WTC11 (cell line): ENCODE results near the gene SORCS2. TPM values are rescaled to one million over a fixed set of nuclear protein-coding genes. Genes with fewer than 3 reads are reported as not detected.
A peak's percentile ranks its signal among the peaks of the same experiment; 100 is the strongest.

Experiments used
- ATAC-seq: fragments of 200-7000 bp; cut with Tn5 transposase; 2 replicates; pipeline ENCODE4 v1.10.0; 2021; ENCODE audit warnings: mild to moderate bottlenecking, moderate library complexity
- CTCF ChIA-PET: fragments of 300-600 bp; sonication (Branson Sonifier 250); formaldehyde crosslinking; loops from one replicate; lab custom pipeline; 2021; ENCODE audit warnings: antibody characterized with exemption; lab: Charles Lee
- POLR2A ChIA-PET: fragments of 350-600 bp; sonication (Branson Sonifier 250); formaldehyde crosslinking; loops from one replicate; lab custom pipeline; 2021; ENCODE audit warnings: antibody characterized with exemption; lab: Charles Lee
- DNase-seq: peaks from one replicate; pipeline ENCODE4 v3.0.0; 2021; ENCODE audit warnings: low spot score
- H3K27ac Mint-ChIP-seq: 2 replicates; pipeline ENCODE4 v1.8.0; 2021; ENCODE audit warnings: mixed read lengths
- H3K27me3 Mint-ChIP-seq: 2 replicates; pipeline ENCODE4 v1.8.0; 2021; ENCODE audit warnings: low read depth, mild to moderate bottlenecking, moderate library complexity, mixed read lengths
- H3K36me3 Mint-ChIP-seq: 2 replicates; pipeline ENCODE4 v1.8.0; 2021; ENCODE audit warnings: mixed read lengths
- H3K4me1 Mint-ChIP-seq: 2 replicates; pipeline ENCODE4 v1.8.0; 2022; ENCODE audit warnings: mixed read lengths
- H3K4me3 Mint-ChIP-seq: 2 replicates; pipeline ENCODE4 v1.8.0; 2021; ENCODE audit warnings: mild to moderate bottlenecking, moderate library complexity, mixed read lengths
- H3K9me3 Mint-ChIP-seq: 2 replicates; pipeline ENCODE4 v1.8.0; 2021; ENCODE audit warnings: mixed read lengths
- CREB1 ChIP-seq: sonication (generic); formaldehyde crosslinking; IDR thresholded peaks from 2 replicates; pipeline ENCODE4 v1.8.0; 2023; ENCODE audit warnings: mild to moderate bottlenecking, missing genetic modification reagents
- ESRRA ChIP-seq: sonication (generic); formaldehyde crosslinking; IDR thresholded peaks from 2 replicates; pipeline ENCODE4 v1.8.1; 2022; ENCODE audit warnings: mild to moderate bottlenecking, missing genetic modification reagents, borderline replicate concordance
- ETV6 ChIP-seq: sonication (generic); formaldehyde crosslinking; IDR thresholded peaks from 2 replicates; pipeline ENCODE4 v1.8.1; 2022; ENCODE audit warnings: mild to moderate bottlenecking, missing genetic modification reagents
- FOXP1 ChIP-seq: sonication (generic); formaldehyde crosslinking; IDR thresholded peaks from 2 replicates; pipeline ENCODE4 v1.8.0; 2022; ENCODE audit warnings: missing genetic modification reagents, mild to moderate bottlenecking, moderate library complexity, borderline replicate concordance
- FOXP4 ChIP-seq: sonication (generic); formaldehyde crosslinking; IDR thresholded peaks from 2 replicates; pipeline ENCODE4 v1.8.0; 2022; ENCODE audit warnings: mild to moderate bottlenecking, missing genetic modification reagents
- GRHL2 ChIP-seq: fragments of 250-450 bp; sonication (Bioruptor Pico); IDR thresholded peaks from 2 replicates; pipeline ENCODE4 v1.8.0; 2022; ENCODE audit warnings: mild to moderate bottlenecking, moderate library complexity; ENCODE audit not compliant: insufficient replicate concordance, severe bottlenecking
- MXD4 ChIP-seq: fragments of 250-450 bp; sonication (Bioruptor Pico); IDR thresholded peaks from 2 replicates; pipeline ENCODE4 v1.8.0; 2021; ENCODE audit warnings: mild to moderate bottlenecking, moderate library complexity, borderline replicate concordance
- NFE2L1 ChIP-seq: sonication (generic); formaldehyde crosslinking; IDR thresholded peaks from 2 replicates; pipeline ENCODE4 v1.8.1; 2023; ENCODE audit warnings: missing genetic modification reagents
- NFYB ChIP-seq: sonication (generic); formaldehyde crosslinking; conservative IDR thresholded peaks from 2 replicates; pipeline ENCODE4 v1.8.0; 2022; ENCODE audit warnings: low read depth, missing genetic modification reagents
- NR1H2 ChIP-seq: sonication (generic); formaldehyde crosslinking; IDR thresholded peaks from 2 replicates; pipeline ENCODE4 v1.9.0; 2021; ENCODE audit warnings: mild to moderate bottlenecking, moderate library complexity, missing genetic modification reagents
- NR3C1 ChIP-seq: sonication (generic); formaldehyde crosslinking; conservative IDR thresholded peaks from 2 replicates; pipeline ENCODE4 v1.8.1; 2023; ENCODE audit warnings: low read depth, mild to moderate bottlenecking, missing genetic modification reagents
- PREB ChIP-seq: sonication (generic); formaldehyde crosslinking; IDR thresholded peaks from 2 replicates; pipeline ENCODE4 v1.8.1; 2022; ENCODE audit warnings: mild to moderate bottlenecking, missing genetic modification reagents, moderate library complexity, borderline replicate concordance
- PRRX2 ChIP-seq: fragments of 250-450 bp; sonication (Bioruptor Pico); IDR thresholded peaks from 2 replicates; pipeline ENCODE4 v1.8.0; 2021; ENCODE audit warnings: mild to moderate bottlenecking
- SMAD4 ChIP-seq: sonication (generic); formaldehyde crosslinking; IDR thresholded peaks from 2 replicates; pipeline ENCODE4 v1.8.0; 2022; ENCODE audit warnings: mild to moderate bottlenecking, missing genetic modification reagents
- TP53 ChIP-seq: sonication (generic); formaldehyde crosslinking; IDR thresholded peaks from 2 replicates; pipeline ENCODE4 v1.8.1; 2023; ENCODE audit warnings: mild to moderate bottlenecking, missing genetic modification reagents
- ZNF232 ChIP-seq: sonication (generic); formaldehyde crosslinking; IDR thresholded peaks from 2 replicates; pipeline ENCODE4 v1.8.0; 2022; ENCODE audit warnings: mild to moderate bottlenecking, missing genetic modification reagents
- ZNF396 ChIP-seq: fragments of 250-450 bp; sonication (Bioruptor Pico); IDR thresholded peaks from 2 replicates; pipeline ENCODE4 v1.8.0; 2021; ENCODE audit warnings: mild to moderate bottlenecking, moderate library complexity, borderline replicate concordance
- ZNF423 ChIP-seq: fragments of 250-450 bp; sonication (Bioruptor Pico); IDR thresholded peaks from 2 replicates; pipeline ENCODE4 v2.1.2; 2022; ENCODE audit warnings: mild to moderate bottlenecking, moderate library complexity
- total RNA-seq: library from RNA; stranded (reverse); gene quantifications from 3 replicates; pipeline ENCODE4 v1.2.3, GENCODE V29; 2021
- TF ChIP-seq, protein P1 (sequence below): fragments of 250-450 bp; sonication (Bioruptor Pico); IDR thresholded peaks from 2 replicates; pipeline ENCODE4 v1.9.0; 2021; ENCODE audit warnings: mild to moderate bottlenecking
- TF ChIP-seq, protein P2 (sequence below): sonication (generic); formaldehyde crosslinking; IDR thresholded peaks from 2 replicates; pipeline ENCODE4 v1.8.0; 2023; ENCODE audit warnings: mild to moderate bottlenecking, missing genetic modification reagents
- TF ChIP-seq, protein P3 (sequence below): sonication (generic); formaldehyde crosslinking; IDR thresholded peaks from 2 replicates; pipeline ENCODE4 v1.8.1; 2023; ENCODE audit warnings: mild to moderate bottlenecking, missing genetic modification reagents

SORCS2 gene
- total RNA-seq, 1 experiment from 2014 or later = 6.6 TPM

DNA sequence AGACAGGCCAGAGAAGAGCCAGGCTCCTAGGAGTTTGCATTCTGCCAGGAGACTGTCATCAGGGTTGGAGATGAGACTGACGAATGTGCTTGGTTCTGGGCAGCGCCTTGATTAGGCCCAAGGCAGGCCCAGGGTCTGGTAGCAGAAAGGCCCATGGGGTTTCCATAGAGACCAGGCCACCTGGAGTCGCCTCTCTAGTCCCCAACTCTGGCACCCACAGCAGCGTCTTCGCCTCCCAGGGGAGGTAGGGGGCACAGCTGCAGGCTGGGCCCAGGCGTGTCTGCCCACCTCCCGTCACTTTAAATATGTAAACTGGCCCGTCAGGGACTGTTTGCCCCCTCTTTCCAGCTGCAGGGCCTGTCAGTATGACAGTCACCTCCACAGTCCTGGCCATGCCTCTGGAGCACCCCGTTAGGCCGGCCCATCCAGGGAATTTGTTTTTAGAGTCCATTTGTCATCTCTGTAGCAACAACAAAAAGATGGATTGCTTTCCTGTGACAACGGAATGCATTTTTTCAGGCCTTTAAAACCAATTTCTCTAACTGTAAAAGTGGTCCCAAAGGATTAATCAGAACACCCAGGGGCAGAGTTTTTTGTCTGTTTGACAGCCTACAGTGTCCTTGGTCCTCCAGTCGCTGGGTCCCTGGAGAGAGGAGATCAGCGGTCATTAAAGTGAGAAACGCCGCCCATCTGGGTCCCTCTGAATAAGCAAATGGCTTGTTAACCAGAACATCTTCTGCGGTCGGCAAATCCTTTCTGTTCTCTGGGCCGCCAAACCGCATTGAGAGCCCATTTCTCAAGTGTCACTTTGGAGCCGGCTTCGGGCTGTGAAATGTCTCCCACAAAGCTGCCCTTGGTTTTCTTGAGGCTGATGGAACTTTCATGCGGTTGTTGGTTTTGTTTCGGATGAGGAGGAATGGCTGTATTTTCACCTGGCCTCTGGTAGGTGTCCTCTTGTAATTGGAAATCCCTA, 395.4 kb downstream of the SORCS2 start:
- POLR2A ChIA-PET = interaction anchor here (1.1 kb wide), 1 partner anchor 28 kb away, joined by 3 read pairs; no protein-coding TSS in a partner anchor
- peaks cover 8% of the 10 kb centered on the region for H3K9me3 Mint-ChIP-seq
- H3K36me3 Mint-ChIP-seq = no peaks in the 10 kb centered on the region
- TF ChIP-seq NFE2L1 (CRISPR knock-in tag) (no peak), ZNF423 (CRISPR knock-in tag) (no peak), FOXP4 (no peak), ETV6 (no peak), ZNF232 (no peak), CREB1 (no peak), PREB (CRISPR knock-in tag) (no peak), SMAD4 (CRISPR knock-in tag) (no peak)
- TF ChIP-seq, protein P1, sequence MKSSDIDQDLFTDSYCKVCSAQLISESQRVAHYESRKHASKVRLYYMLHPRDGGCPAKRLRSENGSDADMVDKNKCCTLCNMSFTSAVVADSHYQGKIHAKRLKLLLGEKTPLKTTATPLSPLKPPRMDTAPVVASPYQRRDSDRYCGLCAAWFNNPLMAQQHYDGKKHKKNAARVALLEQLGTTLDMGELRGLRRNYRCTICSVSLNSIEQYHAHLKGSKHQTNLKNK (CRISPR knock-in tag) = no peak
- TF ChIP-seq, protein P2, sequence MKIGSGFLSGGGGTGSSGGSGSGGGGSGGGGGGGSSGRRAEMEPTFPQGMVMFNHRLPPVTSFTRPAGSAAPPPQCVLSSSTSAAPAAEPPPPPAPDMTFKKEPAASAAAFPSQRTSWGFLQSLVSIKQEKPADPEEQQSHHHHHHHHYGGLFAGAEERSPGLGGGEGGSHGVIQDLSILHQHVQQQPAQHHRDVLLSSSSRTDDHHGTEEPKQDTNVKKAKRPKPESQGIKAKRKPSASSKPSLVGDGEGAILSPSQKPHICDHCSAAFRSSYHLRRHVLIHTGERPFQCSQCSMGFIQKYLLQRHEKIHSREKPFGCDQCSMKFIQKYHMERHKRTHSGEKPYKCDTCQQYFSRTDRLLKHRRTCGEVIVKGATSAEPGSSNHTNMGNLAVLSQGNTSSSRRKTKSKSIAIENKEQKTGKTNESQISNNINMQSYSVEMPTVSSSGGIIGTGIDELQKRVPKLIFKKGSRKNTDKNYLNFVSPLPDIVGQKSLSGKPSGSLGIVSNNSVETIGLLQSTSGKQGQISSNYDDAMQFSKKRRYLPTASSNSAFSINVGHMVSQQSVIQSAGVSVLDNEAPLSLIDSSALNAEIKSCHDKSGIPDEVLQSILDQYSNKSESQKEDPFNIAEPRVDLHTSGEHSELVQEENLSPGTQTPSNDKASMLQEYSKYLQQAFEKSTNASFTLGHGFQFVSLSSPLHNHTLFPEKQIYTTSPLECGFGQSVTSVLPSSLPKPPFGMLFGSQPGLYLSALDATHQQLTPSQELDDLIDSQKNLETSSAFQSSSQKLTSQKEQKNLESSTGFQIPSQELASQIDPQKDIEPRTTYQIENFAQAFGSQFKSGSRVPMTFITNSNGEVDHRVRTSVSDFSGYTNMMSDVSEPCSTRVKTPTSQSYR (CRISPR knock-in tag) = no peak
- ATAC-seq (peak; percentile 18; the same call in 1 of the 2 replicates), DNase-seq (no peak)
- CTCF ChIA-PET = no interaction called here
- H3K4me3 Mint-ChIP-seq = no peak overlapping the region
- no peak overlapping the region for H3K27ac Mint-ChIP-seq
- H3K4me1 Mint-ChIP-seq = peaks cover 26% of the 10 kb centered on the region
- H3K27me3 Mint-ChIP-seq = no peaks in the 10 kb centered on the region; the same call in 1 of the 2 replicates

DNA sequence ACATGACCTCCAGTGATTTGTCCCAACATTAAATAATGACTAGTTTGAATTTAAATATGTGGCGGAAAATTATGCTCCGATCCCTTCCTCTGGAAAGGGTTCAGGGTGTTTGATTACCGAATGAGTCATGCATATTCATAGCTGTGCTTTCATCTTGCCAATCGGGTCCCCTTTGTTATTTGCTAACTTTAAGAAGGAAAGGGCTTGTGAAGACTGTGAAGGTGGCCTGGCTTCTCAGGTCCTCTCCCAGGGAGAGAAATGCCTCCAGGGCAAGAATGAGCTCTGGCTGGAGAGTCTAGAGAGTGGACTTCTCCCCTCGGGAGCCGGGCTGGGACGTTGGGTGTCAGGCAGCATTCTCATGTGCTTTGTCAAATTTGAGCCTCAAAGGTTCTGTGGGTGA, 397.9 kb downstream of the SORCS2 start:
- no peak for TF ChIP-seq FOXP1 (CRISPR knock-in tag)
- TF ChIP-seq NFYB (CRISPR knock-in tag) = no peak
- TF ChIP-seq PRRX2 = no peak
- Mint-ChIP-seq H3K27me3 (no peaks in the 10 kb centered on the region; the same call in 1 of the 2 replicates), H3K4me1 (peaks cover 35% of the 10 kb centered on the region), H3K27ac (peak overlapping the region; percentile 14; the same call in 1 of the 2 replicates), H3K4me3 (no peak overlapping the region), H3K9me3 (peaks cover 8% of the 10 kb centered on the region), H3K36me3 (no peaks in the 10 kb centered on the region)
- ATAC-seq = peak; percentile 29; the same call in 1 of the 2 replicates
- DNase-seq = no peak
- POLR2A ChIA-PET = no interaction called here
- CTCF ChIA-PET = no interaction called here

- no peaks in the 10 kb centered on the region for H3K36me3 Mint-ChIP-seq
- H3K27me3 Mint-ChIP-seq = no peaks in the 10 kb centered on the region; the same call in 1 of the 2 replicates
- ATAC-seq (no peak), DNase-seq (no peak)
- H3K9me3 Mint-ChIP-seq = peaks cover 8% of the 10 kb centered on the region
- H3K4me1 Mint-ChIP-seq = peaks cover 43% of the 10 kb centered on the region
- no peak overlapping the region for H3K27ac Mint-ChIP-seq
- CTCF ChIA-PET = no interaction called here
- H3K4me3 Mint-ChIP-seq = no peak overlapping the region
- POLR2A ChIA-PET = no interaction called here
- no peak for TF ChIP-seq NR1H2 (CRISPR knock-in tag)
- TF ChIP-seq, protein P3, sequence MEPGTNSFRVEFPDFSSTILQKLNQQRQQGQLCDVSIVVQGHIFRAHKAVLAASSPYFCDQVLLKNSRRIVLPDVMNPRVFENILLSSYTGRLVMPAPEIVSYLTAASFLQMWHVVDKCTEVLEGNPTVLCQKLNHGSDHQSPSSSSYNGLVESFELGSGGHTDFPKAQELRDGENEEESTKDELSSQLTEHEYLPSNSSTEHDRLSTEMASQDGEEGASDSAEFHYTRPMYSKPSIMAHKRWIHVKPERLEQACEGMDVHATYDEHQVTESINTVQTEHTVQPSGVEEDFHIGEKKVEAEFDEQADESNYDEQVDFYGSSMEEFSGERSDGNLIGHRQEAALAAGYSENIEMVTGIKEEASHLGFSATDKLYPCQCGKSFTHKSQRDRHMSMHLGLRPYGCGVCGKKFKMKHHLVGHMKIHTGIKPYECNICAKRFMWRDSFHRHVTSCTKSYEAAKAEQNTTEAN (CRISPR knock-in tag) = no peak
- no peak for TF ChIP-seq CREB1
- TF ChIP-seq ESRRA (CRISPR knock-in tag) = no peak
- no peak for TF ChIP-seq GRHL2 (CRISPR knock-in tag)
- no peak for TF ChIP-seq MXD4 (CRISPR knock-in tag)
- no peak for TF ChIP-seq ZNF396 (CRISPR knock-in tag)
- TF ChIP-seq, protein P2 (CRISPR knock-in tag) = no peak
- no peak for TF ChIP-seq TP53
- TF ChIP-seq NR3C1 (CRISPR knock-in tag) = no peak
Observed at GRCh38 chr4:7590899-7591298, 398.6 kb downstream of the SORCS2 start.
